Right forelimb (tissue), 1 donor: ENCODE data around the gene GPT2.
A peak's percentile ranks its signal among the peaks of the same experiment; 100 is the strongest.
"Not testable (repeated sequence)": the region's sequence is repeated elsewhere in the genome, so short reads cannot be mapped to it uniquely, and the experiment has no call there.

Experiments used
- DNase-seq: peaks from one replicate; pipeline ENCODE4 v3.0.0-alpha.2; 2018

The GPT2 gene

DNA sequence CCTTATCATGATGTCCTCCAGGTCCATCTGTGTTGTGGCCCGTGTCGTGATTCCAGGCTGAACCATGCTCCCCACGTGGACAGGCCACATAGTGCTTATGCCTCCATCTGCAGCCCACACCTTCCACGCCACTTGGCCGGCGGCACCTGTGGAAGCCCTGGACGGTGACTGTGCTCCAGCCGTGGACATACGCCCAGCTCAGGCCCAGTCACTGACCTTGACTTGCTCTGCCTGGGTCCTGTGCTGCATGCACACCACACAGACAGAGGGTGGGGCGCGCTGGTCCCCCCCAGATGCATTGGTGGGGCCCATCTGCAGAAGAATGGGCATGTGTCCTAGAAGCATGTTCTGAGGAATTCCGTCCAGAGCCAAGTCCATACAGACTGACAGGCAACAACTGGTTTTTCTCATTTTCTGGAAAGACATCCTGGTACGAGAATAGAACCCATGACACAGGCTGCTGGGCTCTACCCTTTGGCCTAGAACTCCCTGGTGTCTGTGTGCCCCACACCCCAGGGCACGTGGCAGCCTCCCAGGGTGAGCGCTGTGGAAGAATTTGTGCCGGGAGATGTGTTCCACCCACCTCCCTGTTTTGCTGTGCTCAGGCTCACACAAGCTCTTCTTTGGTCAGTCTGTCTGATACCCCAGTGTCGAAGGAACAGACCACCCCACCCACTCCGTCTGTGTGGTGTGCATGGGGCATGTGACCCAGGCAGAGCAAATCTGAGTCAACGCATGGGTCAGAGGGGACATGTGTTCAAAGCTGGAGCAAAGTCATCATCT is 39.5 kb downstream of the GPT2 start:
- no peak for DNase-seq

DNA sequence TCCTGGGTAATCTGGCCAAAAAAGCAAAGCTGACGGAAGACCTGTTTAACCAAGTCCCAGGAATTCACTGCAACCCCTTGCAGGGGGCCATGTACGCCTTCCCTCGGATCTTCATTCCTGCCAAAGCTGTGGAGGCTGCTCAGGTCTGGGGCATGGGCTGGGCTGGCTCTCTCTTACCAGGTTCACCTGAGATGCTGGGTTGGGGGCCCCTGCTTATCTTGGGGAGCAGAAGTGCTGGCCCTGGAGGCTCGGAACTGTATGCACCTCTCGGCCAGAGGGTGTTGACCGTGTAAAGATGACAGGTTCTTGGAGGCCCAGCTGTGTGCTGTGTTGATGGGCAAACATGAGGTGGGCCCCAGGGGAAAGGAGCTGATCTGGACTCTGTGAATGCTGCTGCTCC is 40.2 kb downstream of the GPT2 start:
- DNase-seq: no peak

- no peak for DNase-seq
Observed at GRCh38 chr16:46926470-46927225, 42.5 kb downstream of the GPT2 start.

DNA sequence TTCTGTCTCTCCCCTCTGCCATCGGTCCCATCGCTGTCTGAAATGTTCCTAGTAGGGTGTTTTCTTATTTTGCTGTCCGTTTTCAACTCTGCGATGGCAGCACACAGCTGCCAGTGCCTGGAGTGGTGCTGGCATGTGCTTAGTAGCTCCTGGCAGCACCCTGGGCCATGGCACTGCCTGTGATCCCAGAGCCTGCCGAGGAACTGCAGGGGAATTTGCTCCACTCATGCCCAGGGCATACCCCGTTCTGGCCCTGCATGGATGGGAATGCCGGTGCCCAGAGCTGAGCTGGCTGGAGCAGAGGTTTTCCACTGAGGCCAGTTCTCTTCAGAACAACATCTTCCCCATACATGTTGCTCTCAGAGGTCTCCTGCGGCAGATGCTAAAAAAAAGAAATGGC is 43.1 kb downstream of the GPT2 start:
- no peak for DNase-seq

GRCh38 chr16:46928811-46929210 is 44.6 kb downstream of the GPT2 start:
- no peak for DNase-seq

GRCh38 chr16:46929378-46930332 is 45.5 kb downstream of the GPT2 start:
- peak; percentile 72 for DNase-seq

DNA sequence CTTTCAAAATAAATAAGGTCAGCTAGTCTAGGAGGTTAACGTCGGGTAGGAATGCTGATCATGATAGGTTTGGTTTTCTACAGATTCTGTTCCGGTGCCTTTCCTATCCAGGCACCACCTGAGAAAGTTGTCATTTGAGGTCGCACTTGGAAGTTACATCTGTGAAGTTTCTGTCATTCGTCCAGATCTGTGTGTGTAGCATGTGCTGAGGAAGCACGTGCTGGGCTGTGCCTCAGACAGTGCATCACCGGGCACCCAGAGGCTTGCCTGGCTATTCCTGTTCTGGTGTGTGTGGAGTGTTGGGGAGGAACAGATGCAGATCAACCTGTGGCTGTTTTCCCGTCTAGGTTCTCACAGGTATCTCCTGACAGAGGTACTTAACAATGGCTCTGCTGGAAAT is 46.7 kb downstream of the GPT2 start:
- DNase-seq: no peak

- DNase-seq: no peak
Observed at GRCh38 chr16:46932802-46933201, 48.6 kb downstream of the GPT2 start.

DNA sequence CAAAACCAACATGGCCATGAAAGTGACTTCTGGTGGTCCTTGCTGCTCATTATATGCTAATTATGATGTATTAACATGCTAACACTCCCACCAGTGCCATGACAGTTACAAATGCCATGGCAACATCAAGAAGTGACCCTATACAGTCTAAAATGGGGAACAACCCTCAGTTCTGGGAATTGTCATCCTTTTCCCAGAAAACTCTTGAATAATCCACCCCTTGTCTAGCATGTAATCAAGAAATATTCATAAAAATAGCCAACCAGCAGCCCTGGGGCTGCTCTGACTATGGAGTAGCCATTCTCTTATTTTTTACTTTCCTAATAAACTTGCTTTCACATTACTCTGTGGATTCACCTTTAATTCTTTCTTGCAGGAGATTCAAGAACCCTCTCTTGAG is 53.4 kb downstream of the GPT2 start:
- DNase-seq: no peak

DNA sequence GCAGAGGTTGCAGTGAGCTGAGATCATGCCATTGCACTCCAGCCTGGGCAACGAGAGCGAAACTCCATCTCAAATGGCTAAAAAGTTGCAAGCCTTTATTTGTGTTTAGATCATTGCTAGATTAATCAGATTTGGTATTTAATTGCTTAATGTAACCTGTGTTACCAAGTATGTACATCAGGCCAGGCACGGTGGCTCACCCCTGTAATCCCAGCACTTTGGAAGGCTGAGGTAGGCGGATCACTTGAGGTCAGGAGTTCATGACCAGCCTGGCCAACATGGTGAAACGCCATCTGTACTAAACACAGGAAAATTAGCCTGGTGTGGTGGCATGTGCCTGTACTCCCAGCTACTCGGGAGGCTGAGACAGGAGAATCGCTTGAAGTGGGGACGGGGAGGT is 60.6 kb downstream of the GPT2 start:
- not testable (repeated sequence) for DNase-seq

DNA sequence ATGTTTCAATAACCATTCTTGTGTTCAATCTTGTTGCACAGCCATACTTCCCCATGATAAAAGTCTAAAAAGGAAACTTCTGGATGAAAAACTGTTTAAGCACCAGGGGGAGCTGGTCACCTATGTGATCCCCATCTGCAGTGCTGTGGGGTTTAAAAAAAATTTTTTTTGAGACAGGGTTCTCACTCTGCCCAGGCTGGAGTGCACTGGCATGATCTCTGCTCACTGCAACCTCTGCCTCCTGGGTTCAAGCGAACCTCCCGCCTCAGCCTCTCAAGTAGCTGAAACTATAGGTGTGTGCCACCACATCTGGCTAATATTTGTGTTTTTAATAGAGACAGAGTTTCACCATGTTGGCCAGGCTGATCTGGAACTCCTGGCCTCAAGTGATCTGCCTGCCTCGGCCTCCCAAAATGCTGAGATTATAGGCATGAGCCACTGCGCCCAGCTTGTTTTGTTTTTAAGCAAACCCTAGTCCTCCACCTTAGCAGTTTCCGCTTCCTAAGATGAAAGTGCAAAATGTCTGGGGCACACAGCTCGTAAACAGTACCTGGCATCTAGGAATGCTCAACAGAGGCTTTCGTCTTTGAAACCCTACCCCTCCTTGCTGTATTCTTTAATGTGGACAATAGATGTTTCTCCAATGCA is 63.9 kb downstream of the GPT2 start:
- no peak for DNase-seq

DNA sequence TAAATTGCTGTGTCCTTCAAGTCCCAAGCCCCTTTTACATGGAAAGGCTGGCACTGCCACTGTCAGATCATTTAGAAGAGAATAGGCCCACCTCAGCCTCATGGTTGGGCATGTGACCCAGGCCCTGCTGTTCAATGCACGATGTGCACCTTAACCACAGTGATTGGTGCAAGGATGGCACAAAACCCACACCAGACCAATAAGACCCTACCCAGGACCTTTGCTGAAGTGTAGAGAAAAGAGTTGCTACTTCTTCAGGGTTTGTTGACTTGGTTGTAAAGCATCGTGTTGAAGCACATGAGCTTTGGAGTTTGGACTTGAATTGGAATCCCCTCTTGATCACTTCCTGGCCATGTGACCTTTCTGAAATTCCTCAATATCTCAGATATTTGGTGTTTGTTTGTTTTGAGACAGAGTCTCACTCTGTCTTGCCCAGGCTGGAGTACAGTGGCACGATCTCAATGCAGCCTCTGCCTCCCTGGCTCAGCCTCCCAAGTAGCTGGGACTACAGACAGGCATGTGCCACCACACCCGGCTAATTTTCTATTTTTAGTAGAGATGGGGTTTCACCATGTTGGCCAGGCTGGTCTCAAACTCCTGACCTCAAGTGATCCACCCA is 64.5 kb downstream of the GPT2 start:
- no peak for DNase-seq

GRCh38 chr16:46949241-46949892 is 65.2 kb downstream of the GPT2 start:
- no peak for DNase-seq

DNA sequence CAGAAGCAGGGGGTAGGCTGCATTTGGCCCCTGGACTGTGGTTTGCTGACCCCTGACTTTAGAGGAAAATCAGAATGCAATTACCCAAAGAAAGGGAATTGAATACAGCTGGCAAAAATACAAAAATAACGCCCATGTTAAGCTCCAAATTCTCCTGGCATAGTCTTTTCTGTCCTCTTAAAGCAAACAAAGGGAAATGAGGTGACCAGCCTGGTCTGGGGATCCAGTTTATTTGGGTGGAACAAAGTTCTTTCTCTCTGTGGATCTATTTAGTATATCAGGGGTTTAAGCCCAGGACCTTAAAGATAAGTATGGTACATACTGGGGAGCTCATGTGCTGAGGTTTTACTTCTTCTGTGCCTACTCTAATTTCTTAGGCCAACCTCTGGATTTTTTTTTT is 65.8 kb downstream of the GPT2 start:
- DNase-seq: no peak

- no peak for DNase-seq
Observed at GRCh38 chr16:46954562-46954961, 70.4 kb downstream of the GPT2 start.

- DNase-seq: no peak
Observed at GRCh38 chr16:46961373-46962353, 77.5 kb downstream of the GPT2 start.

DNA sequence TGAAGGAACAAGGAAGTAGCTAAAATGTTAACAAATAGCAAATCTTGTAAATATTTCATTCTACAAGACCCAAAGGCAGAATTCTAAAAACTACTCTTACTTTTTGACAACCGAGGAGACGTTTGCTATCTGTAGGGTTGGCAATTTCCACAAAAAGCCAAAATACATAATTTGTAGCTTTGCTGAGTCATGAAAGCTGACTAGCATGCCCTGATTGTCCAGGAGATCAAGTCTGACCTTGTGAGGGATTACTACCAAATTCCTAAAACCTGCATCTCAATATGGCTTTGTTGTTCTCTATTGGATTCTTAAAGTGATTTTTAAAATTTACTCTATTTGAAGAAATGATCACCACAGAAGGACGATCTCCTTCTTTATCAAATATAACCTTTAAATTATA is 78.5 kb downstream of the GPT2 start:
- DNase-seq: no peak

DNA sequence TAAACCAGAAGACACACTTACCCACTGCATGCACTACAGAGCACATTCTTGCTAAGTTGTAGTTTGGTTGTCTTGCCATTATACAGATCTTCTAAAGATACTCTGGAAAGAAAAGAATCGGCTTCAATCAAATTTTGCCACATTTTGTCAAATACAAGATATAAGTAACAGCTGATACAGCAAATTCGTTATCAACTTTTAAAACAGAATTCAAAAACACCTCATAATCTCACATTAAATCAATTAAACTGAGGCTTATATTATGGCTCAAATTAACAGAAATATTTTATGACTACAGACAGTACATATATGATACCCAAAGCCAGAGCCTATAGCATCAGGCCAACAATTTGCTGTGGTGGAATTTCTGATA is 83.9 kb downstream of the GPT2 start:
- no peak for DNase-seq

- DNase-seq: no peak
Observed at GRCh38 chr16:46970089-46970488, 85.9 kb downstream of the GPT2 start.

DNA sequence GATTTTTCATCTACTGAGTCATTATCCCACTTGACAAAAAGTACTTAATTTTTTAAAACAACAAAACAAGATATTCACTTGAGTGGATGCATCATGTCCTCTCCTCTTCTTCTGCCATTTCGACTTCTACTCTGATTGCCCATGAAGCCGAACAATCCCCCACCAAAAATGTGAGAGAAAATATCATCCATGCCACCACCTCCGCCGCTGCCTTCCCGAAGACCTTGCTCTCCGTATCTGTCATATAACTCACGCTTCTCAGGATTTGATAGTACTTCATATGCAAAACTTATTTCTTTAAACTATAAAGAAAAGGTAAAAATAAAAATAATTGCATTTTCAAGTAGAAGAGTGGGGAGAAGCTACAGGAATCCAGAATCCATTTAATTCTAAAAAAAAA is 87.1 kb downstream of the GPT2 start:
- no peak for DNase-seq
